Effector memory CD4-positive, alpha-beta T cell (primary cell): ENCODE results near the gene PANK4.

Experiments used
- DNase-seq, 3 donors: peaks; one replicate each; pipeline ENCODE4 v3.0.0-alpha.2; 2020
- H3K27ac ChIP-seq: 2 replicates; pipeline ENCODE4 v1.7.0; 2013; ENCODE audit warnings: mild to moderate bottlenecking, low read length, moderate library complexity; ENCODE audit not compliant: insufficient read depth, poor library complexity, severe bottlenecking
- H3K27me3 ChIP-seq: replicated peaks from 2 replicates; pipeline ENCODE4 v1.7.0; 2013; ENCODE audit warnings: mild to moderate bottlenecking, low read length; ENCODE audit not compliant: insufficient read depth, control insufficient read depth, poor library complexity, severe bottlenecking
- H3K36me3 ChIP-seq: 2 replicates; pipeline ENCODE4 v1.7.0; 2013; ENCODE audit warnings: mild to moderate bottlenecking, low read length, moderate library complexity; ENCODE audit not compliant: control insufficient read depth, insufficient read depth
- H3K4me1 ChIP-seq: 2 replicates; pipeline ENCODE4 v1.7.0; 2013; ENCODE audit warnings: low read length, mild to moderate bottlenecking; ENCODE audit not compliant: control insufficient read depth, insufficient read depth, poor library complexity, severe bottlenecking
- H3K4me3 ChIP-seq: 2 replicates; pipeline ENCODE4 v1.7.0; 2013; ENCODE audit warnings: low read length, low read depth, mild to moderate bottlenecking; ENCODE audit not compliant: insufficient read depth, poor library complexity, severe bottlenecking
- H3K9me3 ChIP-seq: 2 replicates; pipeline ENCODE4 v1.7.0; 2013; ENCODE audit warnings: mild to moderate bottlenecking, low read length, moderate library complexity; ENCODE audit not compliant: control insufficient read depth

The PANK4 gene

GRCh38 chr1:2528611-2528965, 2.2 kb upstream of the PANK4 start:
- Histone ChIP-seq H3K4me3 (no peak overlapping the region), H3K9me3 (no peaks in the 10 kb centered on the region), H3K36me3 (no peaks in the 10 kb centered on the region), H3K27ac (no peak overlapping the region), H3K27me3 (peaks cover 25% of the 10 kb centered on the region), H3K4me1 (peaks cover 51% of the 10 kb centered on the region)
- no peak for DNase-seq

DNA sequence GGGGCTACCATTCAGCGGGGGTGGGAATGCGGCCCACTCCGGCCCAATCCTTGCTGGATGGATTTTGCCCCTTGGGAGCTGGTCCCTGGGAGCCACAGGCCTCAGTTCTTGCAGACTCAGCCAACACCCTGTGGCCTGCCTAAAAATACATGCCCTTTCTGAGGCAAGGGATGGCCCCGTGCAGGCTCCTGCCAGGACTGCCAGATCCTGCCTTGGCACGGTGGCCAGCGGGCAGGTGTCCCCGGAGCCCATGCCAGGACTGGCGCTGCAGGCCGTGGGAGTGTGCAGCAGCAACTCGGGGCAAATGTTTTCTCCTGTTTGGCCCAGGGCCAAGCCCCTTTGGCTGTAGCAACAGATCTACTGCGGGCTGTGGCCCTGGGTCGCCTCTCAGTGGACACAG, 1.6 kb upstream of the PANK4 start:
- Histone ChIP-seq H3K4me1 (peaks cover 56% of the 10 kb centered on the region), H3K27me3 (peaks cover 25% of the 10 kb centered on the region), H3K4me3 (no peak overlapping the region), H3K36me3 (no peaks in the 10 kb centered on the region), H3K27ac (no peak overlapping the region), H3K9me3 (no peaks in the 10 kb centered on the region)
- DNase-seq: no peak

DNA sequence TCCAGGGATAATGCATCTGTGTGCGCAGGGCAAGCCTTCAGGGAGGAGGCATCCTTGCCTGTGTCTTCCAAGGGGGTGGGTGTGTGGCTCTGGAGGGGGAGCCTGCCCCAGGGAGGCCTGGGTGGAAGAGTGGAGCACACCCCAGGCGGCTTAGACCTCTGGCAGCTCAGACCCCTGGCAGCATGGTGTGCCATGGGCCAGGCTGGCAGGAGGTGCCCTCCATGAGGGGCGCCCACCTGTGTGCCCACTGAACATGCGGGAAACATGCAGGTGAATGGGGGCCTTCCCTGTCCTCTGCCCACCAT, 1.1 kb upstream of the PANK4 start:
- Histone ChIP-seq H3K27me3 (peaks cover 25% of the 10 kb centered on the region), H3K4me3 (no peak overlapping the region), H3K4me1 (peaks cover 59% of the 10 kb centered on the region), H3K9me3 (no peaks in the 10 kb centered on the region), H3K36me3 (no peaks in the 10 kb centered on the region), H3K27ac (no peak overlapping the region)
- DNase-seq: no peak

GRCh38 chr1:2526824-2527555, 594 bp upstream of the PANK4 start:
- H3K27me3 ChIP-seq: peaks cover 25% of the 10 kb centered on the region
- no peaks in the 10 kb centered on the region for H3K9me3 ChIP-seq
- H3K27ac ChIP-seq: peak overlapping the region; percentile 66
- H3K4me3 ChIP-seq: peak overlapping the region; percentile 65
- no peaks in the 10 kb centered on the region for H3K36me3 ChIP-seq
- H3K4me1 ChIP-seq: peaks cover 59% of the 10 kb centered on the region
- DNase-seq: no peak

DNA sequence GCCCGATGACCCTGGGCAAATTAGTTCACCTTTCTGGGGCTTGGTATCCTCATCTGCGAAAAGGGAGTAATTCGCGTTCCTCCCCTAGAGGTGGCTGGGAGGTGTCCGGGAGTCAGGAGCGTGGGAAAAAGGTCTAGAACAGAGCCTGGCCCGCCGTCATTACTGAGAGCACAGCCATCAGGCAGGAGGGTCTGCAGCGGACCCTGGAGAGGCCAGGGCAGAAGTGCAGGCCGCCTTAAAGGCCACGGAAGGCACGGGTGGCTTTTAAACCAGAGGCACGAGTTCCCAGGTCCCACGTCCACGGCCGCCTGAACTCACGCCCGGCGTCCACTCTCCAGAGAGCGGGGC, 850 bp downstream of the PANK4 start:
- DNase-seq: no peak
- peaks cover 10% of the 10 kb centered on the region for H3K36me3 ChIP-seq
- no peaks in the 10 kb centered on the region for H3K9me3 ChIP-seq
- H3K4me3 ChIP-seq: peak overlapping the region; percentile 84
- peaks cover 17% of the 10 kb centered on the region for H3K27me3 ChIP-seq
- H3K4me1 ChIP-seq: peaks cover 53% of the 10 kb centered on the region
- peak overlapping the region; percentile 69 for H3K27ac ChIP-seq

GRCh38 chr1:2523891-2524609, 2.3 kb downstream of the PANK4 start:
- peak overlapping the region; percentile 84 for H3K4me3 ChIP-seq
- DNase-seq: peak in 2 of 3 donors; percentile 30 to 35
- peaks cover 25% of the 10 kb centered on the region for H3K36me3 ChIP-seq
- H3K27me3 ChIP-seq: peaks cover 6% of the 10 kb centered on the region
- peak overlapping the region; percentile 69 for H3K27ac ChIP-seq
- no peaks in the 10 kb centered on the region for H3K9me3 ChIP-seq
- H3K4me1 ChIP-seq: peaks cover 44% of the 10 kb centered on the region

DNA sequence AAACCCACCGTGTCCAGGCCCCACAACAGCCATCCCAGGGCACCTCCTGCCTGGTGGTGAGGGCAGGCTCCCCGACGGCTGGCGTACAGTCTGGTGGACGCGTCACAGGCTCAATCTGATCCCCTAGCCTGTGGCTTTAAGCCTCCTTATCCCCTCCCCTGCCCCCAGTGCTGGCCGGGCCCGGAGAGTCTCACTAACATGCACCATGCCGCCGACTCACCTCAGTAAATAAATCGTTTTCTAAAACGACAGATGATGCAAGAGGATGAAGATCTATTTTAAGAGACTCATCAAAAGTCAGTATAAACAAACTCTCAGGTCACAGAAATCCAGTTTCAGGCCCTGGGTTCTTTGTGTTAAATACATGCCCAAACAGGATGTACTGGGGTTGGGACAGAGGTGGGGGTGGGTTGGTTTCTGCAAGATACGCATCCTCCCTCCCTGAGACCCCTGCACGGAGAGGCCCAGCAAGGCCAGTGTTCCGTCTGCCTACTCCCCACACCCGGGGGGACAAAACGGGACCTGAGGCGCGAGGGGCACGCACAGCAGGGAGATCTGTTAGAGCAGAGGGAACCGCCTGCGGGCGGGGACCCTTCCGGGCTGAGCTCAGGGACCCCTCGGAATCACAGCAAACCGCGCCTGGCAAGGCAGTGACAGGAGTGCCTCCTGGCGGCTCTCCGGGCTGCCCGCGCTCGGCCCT, 3.1 kb downstream of the PANK4 start:
- Histone ChIP-seq H3K4me3 (peak overlapping the region; percentile 84), H3K9me3 (no peaks in the 10 kb centered on the region), H3K36me3 (peaks cover 32% of the 10 kb centered on the region), H3K4me1 (peaks cover 40% of the 10 kb centered on the region), H3K27me3 (no peaks in the 10 kb centered on the region), H3K27ac (peak overlapping the region; percentile 69)
- DNase-seq: no peak

DNA sequence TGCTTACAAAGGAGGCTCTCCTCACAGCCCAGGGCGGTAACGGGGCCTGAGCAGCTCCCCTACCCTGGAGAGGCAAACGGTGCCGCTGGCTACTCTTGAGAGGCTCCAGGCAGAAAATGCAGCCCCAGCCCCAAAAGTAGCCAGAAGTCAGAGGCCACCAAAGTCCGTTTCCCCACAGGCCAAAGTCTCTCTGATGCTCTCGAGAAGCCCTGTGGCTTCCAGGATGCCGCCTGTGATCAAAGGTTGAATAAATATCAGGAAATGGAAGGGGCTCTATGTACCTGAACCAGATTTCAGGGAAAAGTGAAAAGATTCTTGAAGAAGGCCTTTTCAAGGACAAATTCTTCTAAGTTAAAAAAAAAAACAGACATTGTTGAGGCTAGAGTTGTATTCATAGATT, 4.2 kb downstream of the PANK4 start:
- H3K4me3 ChIP-seq: no peak overlapping the region
- H3K4me1 ChIP-seq: peaks cover 37% of the 10 kb centered on the region
- H3K36me3 ChIP-seq: peaks cover 44% of the 10 kb centered on the region
- no peak for DNase-seq
- H3K9me3 ChIP-seq: no peaks in the 10 kb centered on the region
- H3K27me3 ChIP-seq: no peaks in the 10 kb centered on the region
- H3K27ac ChIP-seq: no peak overlapping the region

DNA sequence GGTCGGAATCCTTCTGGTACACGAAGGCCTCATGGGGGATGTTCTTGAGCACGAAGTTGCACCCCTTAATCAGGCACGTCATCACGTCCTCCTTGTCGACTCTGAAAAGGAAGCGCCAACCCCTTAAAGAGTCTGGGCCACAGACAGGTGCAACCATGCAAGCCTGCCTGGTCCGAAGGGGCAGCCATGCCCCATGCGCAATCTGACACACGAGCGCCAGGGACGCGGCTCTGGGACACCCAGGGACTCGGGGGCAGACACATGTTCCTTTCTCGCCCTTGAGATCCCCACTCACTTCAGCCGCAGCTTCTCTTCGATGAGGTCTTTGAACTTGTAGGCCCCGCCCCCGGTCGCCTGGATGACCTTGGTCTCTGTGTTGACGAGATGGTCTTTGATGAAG, 5.6 kb downstream of the PANK4 start:
- Histone ChIP-seq H3K27me3 (no peaks in the 10 kb centered on the region), H3K36me3 (peaks cover 58% of the 10 kb centered on the region), H3K9me3 (no peaks in the 10 kb centered on the region), H3K4me3 (no peak overlapping the region), H3K4me1 (peaks cover 30% of the 10 kb centered on the region), H3K27ac (no peak overlapping the region)
- DNase-seq: no peak

GRCh38 chr1:2520206-2520605, 6.2 kb downstream of the PANK4 start:
- peaks cover 24% of the 10 kb centered on the region for H3K4me1 ChIP-seq
- no peak for DNase-seq
- no peaks in the 10 kb centered on the region for H3K9me3 ChIP-seq
- H3K27me3 ChIP-seq: no peaks in the 10 kb centered on the region
- no peak overlapping the region for H3K27ac ChIP-seq
- H3K4me3 ChIP-seq: no peak overlapping the region
- H3K36me3 ChIP-seq: peaks cover 64% of the 10 kb centered on the region
